HepG2 (cell line): Measurements from ENCODE around the gene MRAP. TPM values are rescaled to one million over a fixed set of nuclear protein-coding genes. Genes with fewer than 3 reads are reported as not detected.

Experiments used
- ATM ChIP-seq: fragments of 450-650 bp; IDR thresholded peaks from 2 replicates; pipeline ENCODE4 v1.7.1; 2017; ENCODE audit warnings: mild to moderate bottlenecking, borderline replicate concordance
- CEBPG ChIP-seq: IDR thresholded peaks from 2 replicates; pipeline ENCODE4 v1.6.1; 2016
- ELF3 ChIP-seq: IDR thresholded peaks from 2 replicates; pipeline ENCODE4 v1.6.1; 2016; ENCODE audit warnings: missing genetic modification reagents, missing compliant biosample characterization
- GATAD2A ChIP-seq: IDR thresholded peaks from 2 replicates; pipeline ENCODE4 v1.6.1; 2016
- GTF2F1 ChIP-seq: fragments of 150-350 bp; IDR thresholded peaks from 2 replicates; pipeline ENCODE4 v1.6.1; 2014; ENCODE audit warnings: low read length
- NR3C1 ChIP-seq: sonication (generic); formaldehyde crosslinking; IDR thresholded peaks from 2 replicates; pipeline ENCODE4 v1.4.0; 2020; ENCODE audit warnings: missing genetic modification reagents
- RAD51 ChIP-seq: fragments of 450-650 bp; IDR thresholded peaks from 2 replicates; pipeline ENCODE4 v1.6.1; 2016; ENCODE audit warnings: borderline replicate concordance
- REXO4 ChIP-seq: sonication (generic); formaldehyde crosslinking; IDR thresholded peaks from 2 replicates; pipeline ENCODE4 v1.8.0; 2022; ENCODE audit warnings: missing genetic modification reagents, mild to moderate bottlenecking, borderline replicate concordance
- SAP130 ChIP-seq: IDR thresholded peaks from 2 replicates; pipeline ENCODE4 v1.6.1; 2016; ENCODE audit warnings: low read depth
- XRCC5 ChIP-seq: fragments of 200-400 bp; formaldehyde crosslinking; optimal IDR thresholded peaks from 2 replicates; pipeline ENCODE3; 2017; ENCODE audit warnings: mild to moderate bottlenecking, low read length
- YEATS4 ChIP-seq: sonication (generic); formaldehyde crosslinking; IDR thresholded peaks from 2 replicates; pipeline ENCODE4 v1.4.0; 2020; ENCODE audit warnings: missing genetic modification reagents, borderline replicate concordance
- ZFP1 ChIP-seq: IDR thresholded peaks from 2 replicates; pipeline ENCODE4 v1.6.1; 2016
- ZNF3 ChIP-seq: IDR thresholded peaks from 2 replicates; pipeline ENCODE4 v1.7.0; 2017; ENCODE audit warnings: inconsistent platforms
- ZNF331 ChIP-seq: sonication (generic); formaldehyde crosslinking; IDR thresholded peaks from 2 replicates; pipeline ENCODE4 v1.4.0; 2020; ENCODE audit warnings: missing genetic modification reagents
- ZNF354B ChIP-seq: sonication (generic); formaldehyde crosslinking; IDR thresholded peaks from 2 replicates; pipeline ENCODE4 v1.8.0; 2022; ENCODE audit warnings: mild to moderate bottlenecking, missing genetic modification reagents
- ZNF382 ChIP-seq: sonication (generic); formaldehyde crosslinking; IDR thresholded peaks from 2 replicates; pipeline ENCODE4 v1.5.0; 2020; ENCODE audit warnings: missing genetic modification reagents, mild to moderate bottlenecking, borderline replicate concordance
- ZNF589 ChIP-seq: sonication (generic); formaldehyde crosslinking; conservative IDR thresholded peaks from 2 replicates; pipeline ENCODE4 v1.8.0; 2022; ENCODE audit warnings: mild to moderate bottlenecking, moderate library complexity, missing genetic modification reagents
- ZNF616 ChIP-seq: sonication (generic); formaldehyde crosslinking; IDR thresholded peaks from 2 replicates; pipeline ENCODE4 v1.5.0; 2020; ENCODE audit warnings: low read depth, mild to moderate bottlenecking, missing genetic modification reagents
- ZNF737 ChIP-seq: sonication (generic); formaldehyde crosslinking; IDR thresholded peaks from 2 replicates; pipeline ENCODE4 v1.5.0; 2020; ENCODE audit warnings: missing genetic modification reagents, mild to moderate bottlenecking, borderline replicate concordance
- ZNF781 ChIP-seq: sonication (generic); formaldehyde crosslinking; IDR thresholded peaks from 2 replicates; pipeline ENCODE4 v1.5.1; 2020; ENCODE audit warnings: borderline replicate concordance, mild to moderate bottlenecking, missing genetic modification reagents; ENCODE audit errors: not compliant biosample characterization
- ZSCAN22 ChIP-seq: sonication (generic); formaldehyde crosslinking; IDR thresholded peaks from 2 replicates; pipeline ENCODE4 v1.4.0; 2020; ENCODE audit warnings: mild to moderate bottlenecking, missing genetic modification reagents
- polyA plus RNA-seq, 8 experiments: library from polyadenylated mRNA; depleted of rRNA in 3 of 8; stranded (reverse) in 7 of 8; unstranded in 1 of 8; fragments of >200 nt; fragmentation: Illumina TruSeq in 4 of 8; extraction: Trizol in 4 of 8; gene quantifications; 2 replicates each; pipeline versions ENCODE4 v1.2.1 to v1.2.3, GENCODE V29; 2011 to 2016; ENCODE audit warnings: low read depth in 4 of 8, missing spikeins in 1 of 8, mixed read lengths in 1 of 8; ENCODE audit not compliant: insufficient read depth in 1 of 8
- total RNA-seq, 5 experiments: library from RNA; depleted of rRNA; stranded (reverse); fragments of >200 nt; fragmentation: Illumina TruSeq; extraction: Trizol; gene quantifications; 2 replicates each; pipeline ENCODE4 v1.2.3, GENCODE V29; 2016; ENCODE audit warnings: low read depth in 1 of 5
- TF ChIP-seq, protein P1 (sequence below): sonication (generic); formaldehyde crosslinking; IDR thresholded peaks from 2 replicates; pipeline ENCODE4 v1.4.0; 2020; ENCODE audit warnings: missing genetic modification reagents
- TF ChIP-seq, protein P2 (sequence below): sonication (generic); formaldehyde crosslinking; IDR thresholded peaks from 2 replicates; pipeline ENCODE4 v1.5.1; 2020; ENCODE audit warnings: mild to moderate bottlenecking, missing genetic modification reagents
- TF ChIP-seq, protein P3 (sequence below): sonication (generic); formaldehyde crosslinking; IDR thresholded peaks from 2 replicates; pipeline ENCODE4 v1.5.0; 2020; ENCODE audit warnings: missing genetic modification reagents
- TF ChIP-seq, protein P4 (sequence below): sonication (generic); formaldehyde crosslinking; IDR thresholded peaks from 2 replicates; pipeline ENCODE4 v1.4.0; 2020; ENCODE audit warnings: missing genetic modification reagents, low read depth, mild to moderate bottlenecking, borderline replicate concordance
- TF ChIP-seq, protein P5 (sequence below): sonication (generic); formaldehyde crosslinking; IDR thresholded peaks from 2 replicates; pipeline ENCODE4 v1.8.0; 2022; ENCODE audit warnings: missing genetic modification reagents, mild to moderate bottlenecking, inconsistent platforms, borderline replicate concordance

MRAP gene
- total and polyA plus RNA-seq, 2 of the 13 experiments (the other 11 are each of a cell fraction or from before 2014, with no cell fraction given) = 0.46 to 1.2 TPM

DNA sequence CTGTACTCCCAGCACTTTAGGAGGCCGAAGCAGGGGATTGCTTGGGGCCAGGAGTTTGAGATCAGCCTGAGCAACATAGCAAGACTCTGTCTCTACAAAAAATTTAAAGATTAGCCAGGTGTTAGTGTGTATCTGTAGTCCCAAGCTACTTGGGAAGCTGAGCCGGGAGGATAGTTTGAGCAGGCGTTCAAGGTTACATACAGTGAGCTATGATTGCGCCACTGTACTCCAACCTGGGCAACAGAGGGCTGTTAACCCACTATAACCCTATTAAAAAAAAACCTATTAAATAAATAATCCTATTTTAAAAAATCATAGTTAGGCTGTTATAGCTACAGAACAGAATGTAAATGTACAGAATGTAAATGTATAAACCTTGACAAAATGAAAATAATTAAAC is 22.0 kb upstream of the MRAP start (continued):
- TF ChIP-seq, protein P1, sequence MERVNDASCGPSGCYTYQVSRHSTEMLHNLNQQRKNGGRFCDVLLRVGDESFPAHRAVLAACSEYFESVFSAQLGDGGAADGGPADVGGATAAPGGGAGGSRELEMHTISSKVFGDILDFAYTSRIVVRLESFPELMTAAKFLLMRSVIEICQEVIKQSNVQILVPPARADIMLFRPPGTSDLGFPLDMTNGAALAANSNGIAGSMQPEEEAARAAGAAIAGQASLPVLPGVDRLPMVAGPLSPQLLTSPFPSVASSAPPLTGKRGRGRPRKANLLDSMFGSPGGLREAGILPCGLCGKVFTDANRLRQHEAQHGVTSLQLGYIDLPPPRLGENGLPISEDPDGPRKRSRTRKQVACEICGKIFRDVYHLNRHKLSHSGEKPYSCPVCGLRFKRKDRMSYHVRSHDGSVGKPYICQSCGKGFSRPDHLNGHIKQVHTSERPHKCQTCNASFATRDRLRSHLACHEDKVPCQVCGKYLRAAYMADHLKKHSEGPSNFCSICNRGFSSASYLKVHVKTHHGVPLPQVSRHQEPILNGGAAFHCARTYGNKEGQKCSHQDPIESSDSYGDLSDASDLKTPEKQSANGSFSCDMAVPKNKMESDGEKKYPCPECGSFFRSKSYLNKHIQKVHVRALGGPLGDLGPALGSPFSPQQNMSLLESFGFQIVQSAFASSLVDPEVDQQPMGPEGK (CRISPR knock-in tag) = 0 out of 2 replicates have a peak, but pooled peaks have one; percentile 13
- TF ChIP-seq ZNF616 (CRISPR knock-in tag) (no peak), ZNF3 (CRISPR knock-in tag) (no peak), ZSCAN22 (CRISPR knock-in tag) (no peak), RAD51 (no peak), SAP130 (CRISPR knock-in tag) (peak; percentile 51), GATAD2A (CRISPR knock-in tag) (0 out of 2 replicates have a peak, but pooled peaks have one; percentile 35), ELF3 (no peak), ZNF382 (CRISPR knock-in tag) (no peak), XRCC5 (no peak), ATM (no peak), ZNF737 (CRISPR knock-in tag) (no peak), GTF2F1 (no peak), ZNF781 (CRISPR knock-in tag) (no peak), ZNF589 (no peak), CEBPG (CRISPR knock-in tag) (peak; percentile 83), ZNF331 (CRISPR knock-in tag) (0 out of 2 replicates have a peak, but pooled peaks have one; percentile 15), YEATS4 (CRISPR knock-in tag) (no peak), ZNF354B (CRISPR knock-in tag) (no peak), ZFP1 (CRISPR knock-in tag) (no peak), NR3C1 (no peak), REXO4 (CRISPR knock-in tag) (no peak)
- TF ChIP-seq, protein P2, sequence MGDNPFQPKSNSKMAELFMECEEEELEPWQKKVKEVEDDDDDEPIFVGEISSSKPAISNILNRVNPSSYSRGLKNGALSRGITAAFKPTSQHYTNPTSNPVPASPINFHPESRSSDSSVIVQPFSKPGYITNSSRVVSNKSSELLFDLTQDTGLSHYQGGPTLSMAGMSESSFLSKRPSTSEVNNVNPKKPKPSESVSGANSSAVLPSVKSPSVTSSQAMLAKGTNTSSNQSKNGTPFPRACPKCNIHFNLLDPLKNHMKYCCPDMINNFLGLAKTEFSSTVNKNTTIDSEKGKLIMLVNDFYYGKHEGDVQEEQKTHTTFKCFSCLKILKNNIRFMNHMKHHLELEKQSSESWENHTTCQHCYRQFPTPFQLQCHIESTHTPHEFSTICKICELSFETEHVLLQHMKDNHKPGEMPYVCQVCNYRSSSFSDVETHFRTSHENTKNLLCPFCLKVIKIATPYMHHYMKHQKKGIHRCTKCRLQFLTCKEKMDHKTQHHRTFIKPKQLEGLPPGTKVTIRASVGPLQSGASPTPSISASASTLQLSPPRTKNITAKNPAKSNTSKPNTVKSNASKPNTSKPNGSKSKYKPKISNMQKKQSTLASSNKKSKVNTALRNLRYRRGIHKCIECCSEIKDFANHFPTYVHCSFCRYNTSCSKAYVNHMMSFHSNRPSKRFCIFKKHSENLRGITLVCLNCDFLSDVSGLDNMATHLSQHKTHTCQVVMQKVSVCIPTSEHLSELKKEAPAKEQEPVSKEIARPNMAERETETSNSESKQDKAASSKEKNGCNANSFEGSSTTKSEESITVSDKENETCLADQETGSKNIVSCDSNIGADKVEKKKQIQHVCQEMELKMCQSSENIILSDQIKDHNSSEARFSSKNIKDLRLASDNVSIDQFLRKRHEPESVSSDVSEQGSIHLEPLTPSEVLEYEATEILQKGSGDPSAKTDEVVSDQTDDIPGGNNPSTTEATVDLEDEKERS (CRISPR knock-in tag) = no peak
- TF ChIP-seq, protein P3, sequence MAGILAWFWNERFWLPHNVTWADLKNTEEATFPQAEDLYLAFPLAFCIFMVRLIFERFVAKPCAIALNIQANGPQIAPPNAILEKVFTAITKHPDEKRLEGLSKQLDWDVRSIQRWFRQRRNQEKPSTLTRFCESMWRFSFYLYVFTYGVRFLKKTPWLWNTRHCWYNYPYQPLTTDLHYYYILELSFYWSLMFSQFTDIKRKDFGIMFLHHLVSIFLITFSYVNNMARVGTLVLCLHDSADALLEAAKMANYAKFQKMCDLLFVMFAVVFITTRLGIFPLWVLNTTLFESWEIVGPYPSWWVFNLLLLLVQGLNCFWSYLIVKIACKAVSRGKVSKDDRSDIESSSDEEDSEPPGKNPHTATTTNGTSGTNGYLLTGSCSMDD (CRISPR knock-in tag) = no peak
- TF ChIP-seq, protein P4, sequence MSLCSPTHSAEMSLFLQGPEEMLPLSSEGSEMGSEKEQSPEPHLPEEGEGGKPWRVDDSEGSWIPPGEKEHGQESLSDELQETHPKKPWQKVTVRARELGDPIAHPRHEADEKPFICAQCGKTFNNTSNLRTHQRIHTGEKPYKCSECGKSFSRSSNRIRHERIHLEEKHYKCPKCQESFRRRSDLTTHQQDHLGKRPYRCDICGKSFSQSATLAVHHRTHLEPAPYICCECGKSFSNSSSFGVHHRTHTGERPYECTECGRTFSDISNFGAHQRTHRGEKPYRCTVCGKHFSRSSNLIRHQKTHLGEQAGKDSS (CRISPR knock-in tag) = no peak
- TF ChIP-seq, protein P5, sequence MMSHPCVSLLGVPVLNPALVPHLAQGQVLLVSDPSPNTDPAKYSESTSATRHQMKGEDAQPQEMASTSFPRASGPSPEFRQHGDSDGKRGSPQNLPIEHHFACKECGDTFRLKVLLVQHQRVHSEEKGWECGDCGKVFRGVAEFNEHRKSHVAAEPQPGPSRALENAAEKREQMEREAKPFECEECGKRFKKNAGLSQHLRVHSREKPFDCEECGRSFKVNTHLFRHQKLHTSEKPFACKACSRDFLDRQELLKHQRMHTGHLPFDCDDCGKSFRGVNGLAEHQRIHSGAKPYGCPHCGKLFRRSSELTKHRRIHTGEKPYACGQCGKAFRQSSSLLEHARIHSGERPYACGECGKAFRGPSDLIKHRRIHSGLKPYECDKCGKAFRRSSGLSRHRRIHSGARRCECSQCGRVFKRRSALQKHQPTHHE = no peak
